HepG2 (cell line): ENCODE data around the gene VWA3A. TPM values are rescaled to one million over a fixed set of nuclear protein-coding genes. Genes with fewer than 3 reads are reported as not detected.

ENCODE experiments used
- ARHGAP35 ChIP-seq: sonication (generic); formaldehyde crosslinking; IDR thresholded peaks from 2 replicates; pipeline ENCODE4 v1.9.0; 2022; ENCODE audit warnings: mild to moderate bottlenecking, inconsistent platforms, moderate library complexity, missing genetic modification reagents, borderline replicate concordance
- CHD2 ChIP-seq: IDR thresholded peaks from 2 replicates; pipeline ENCODE4 v1.6.1; 2011; ENCODE audit warnings: low read depth, low read length, improper control_type of control experiment
- DNMT3B ChIP-seq: conservative IDR thresholded peaks from 2 replicates; pipeline ENCODE4 v1.6.1; 2016; ENCODE audit warnings: missing biosample characterization, control low read depth
- HHEX ChIP-seq: IDR thresholded peaks from 2 replicates; pipeline ENCODE4 v1.6.1; 2016; ENCODE audit warnings: control low read depth
- KLF12 ChIP-seq: sonication (generic); formaldehyde crosslinking; IDR thresholded peaks from 2 replicates; pipeline ENCODE4 v1.4.0; 2020; ENCODE audit warnings: missing genetic modification reagents, borderline replicate concordance
- MED1 ChIP-seq: sonication (generic); formaldehyde crosslinking; IDR thresholded peaks from 2 replicates; pipeline ENCODE4 v1.4.0; 2020; ENCODE audit warnings: missing genetic modification reagents
- SALL1 ChIP-seq: sonication (generic); formaldehyde crosslinking; IDR thresholded peaks from 2 replicates; pipeline ENCODE4 v1.8.0; 2022; ENCODE audit warnings: mild to moderate bottlenecking, missing genetic modification reagents
- SIN3A ChIP-seq: IDR thresholded peaks from 2 replicates; pipeline ENCODE4 v1.6.1; 2011; ENCODE audit warnings: low read depth, mild to moderate bottlenecking, control low read depth, low read length, borderline replicate concordance
- SRSF4 ChIP-seq: fragments of 200-400 bp; formaldehyde crosslinking; IDR thresholded peaks from one replicate; pipeline ENCODE4 v1.6.1; 2018; ENCODE audit warnings: mild to moderate bottlenecking, low read depth, low read length, moderate library complexity; ENCODE audit not compliant: poor library complexity, severe bottlenecking
- TARDBP ChIP-seq: sonication (generic); formaldehyde crosslinking; IDR thresholded peaks from 2 replicates; pipeline ENCODE4 v1.8.0; 2022; ENCODE audit warnings: mild to moderate bottlenecking, missing genetic modification reagents
- TOPORS ChIP-seq: sonication (generic); formaldehyde crosslinking; IDR thresholded peaks from 2 replicates; pipeline ENCODE4 v1.8.0; 2023; ENCODE audit warnings: mild to moderate bottlenecking, missing genetic modification reagents
- ZNF160 ChIP-seq: sonication (generic); formaldehyde crosslinking; IDR thresholded peaks from 2 replicates; pipeline ENCODE4 v1.8.0; 2022; ENCODE audit warnings: mild to moderate bottlenecking, inconsistent platforms, missing genetic modification reagents
- ZNF224 ChIP-seq: sonication (generic); formaldehyde crosslinking; IDR thresholded peaks from 2 replicates; pipeline ENCODE4 v1.5.0; 2020; ENCODE audit warnings: mild to moderate bottlenecking, missing genetic modification reagents
- ZNF232 ChIP-seq: sonication (generic); formaldehyde crosslinking; IDR thresholded peaks from 2 replicates; pipeline ENCODE4 v1.4.0; 2020; ENCODE audit warnings: missing genetic modification reagents, borderline replicate concordance
- ZNF383 ChIP-seq: sonication (generic); formaldehyde crosslinking; IDR thresholded peaks from 2 replicates; pipeline ENCODE4 v1.4.0; 2020; ENCODE audit warnings: missing genetic modification reagents, mild to moderate bottlenecking, borderline replicate concordance
- ZNF501 ChIP-seq: sonication (generic); formaldehyde crosslinking; IDR thresholded peaks from 2 replicates; pipeline ENCODE4 v1.5.1; 2020; ENCODE audit warnings: mild to moderate bottlenecking, moderate library complexity, missing genetic modification reagents
- ZNF562 ChIP-seq: sonication (generic); formaldehyde crosslinking; IDR thresholded peaks from 2 replicates; pipeline ENCODE4 v1.8.0; 2022; ENCODE audit warnings: missing genetic modification reagents, borderline replicate concordance
- ZSCAN22 ChIP-seq: sonication (generic); formaldehyde crosslinking; IDR thresholded peaks from 2 replicates; pipeline ENCODE4 v1.4.0; 2020; ENCODE audit warnings: mild to moderate bottlenecking, missing genetic modification reagents
- polyA plus RNA-seq, 8 experiments: library from polyadenylated mRNA; depleted of rRNA in 3 of 8; stranded (reverse) in 7 of 8; unstranded in 1 of 8; fragments of >200 nt; fragmentation: Illumina TruSeq in 4 of 8; extraction: Trizol in 4 of 8; gene quantifications; 2 replicates each; pipeline versions ENCODE4 v1.2.1 to v1.2.3, GENCODE V29; 2011 to 2016; ENCODE audit warnings: low read depth in 4 of 8, missing spikeins in 1 of 8, mixed read lengths in 1 of 8; ENCODE audit not compliant: insufficient read depth in 1 of 8
- total RNA-seq, 5 experiments: library from RNA; depleted of rRNA; stranded (reverse); fragments of >200 nt; fragmentation: Illumina TruSeq; extraction: Trizol; gene quantifications; 2 replicates each; pipeline ENCODE4 v1.2.3, GENCODE V29; 2016; ENCODE audit warnings: low read depth in 1 of 5
- TF ChIP-seq, protein P1 (sequence below): sonication (generic); formaldehyde crosslinking; IDR thresholded peaks from 2 replicates; pipeline ENCODE4 v1.8.1; 2022; ENCODE audit warnings: mild to moderate bottlenecking, missing genetic modification reagents
- TF ChIP-seq, protein P2 (sequence below): sonication (generic); formaldehyde crosslinking; IDR thresholded peaks from 2 replicates; pipeline ENCODE4 v1.4.0; 2020; ENCODE audit warnings: missing genetic modification reagents, mild to moderate bottlenecking, borderline replicate concordance
- TF ChIP-seq, protein P3 (sequence below): IDR thresholded peaks from 2 replicates; pipeline ENCODE4 v1.6.1; 2016; ENCODE audit warnings: missing compliant biosample characterization, missing genetic modification reagents, borderline replicate concordance
- TF ChIP-seq, protein P4 (sequence below): sonication (generic); formaldehyde crosslinking; IDR thresholded peaks from 2 replicates; pipeline ENCODE4 v1.5.0; 2020; ENCODE audit warnings: mild to moderate bottlenecking, missing genetic modification reagents, moderate library complexity

VWA3A gene
- total and polyA plus RNA-seq, 2 of the 13 experiments (the other 11 are each of a cell fraction or from before 2014, with no cell fraction given), result 0.03 to 0.07 TPM

DNA sequence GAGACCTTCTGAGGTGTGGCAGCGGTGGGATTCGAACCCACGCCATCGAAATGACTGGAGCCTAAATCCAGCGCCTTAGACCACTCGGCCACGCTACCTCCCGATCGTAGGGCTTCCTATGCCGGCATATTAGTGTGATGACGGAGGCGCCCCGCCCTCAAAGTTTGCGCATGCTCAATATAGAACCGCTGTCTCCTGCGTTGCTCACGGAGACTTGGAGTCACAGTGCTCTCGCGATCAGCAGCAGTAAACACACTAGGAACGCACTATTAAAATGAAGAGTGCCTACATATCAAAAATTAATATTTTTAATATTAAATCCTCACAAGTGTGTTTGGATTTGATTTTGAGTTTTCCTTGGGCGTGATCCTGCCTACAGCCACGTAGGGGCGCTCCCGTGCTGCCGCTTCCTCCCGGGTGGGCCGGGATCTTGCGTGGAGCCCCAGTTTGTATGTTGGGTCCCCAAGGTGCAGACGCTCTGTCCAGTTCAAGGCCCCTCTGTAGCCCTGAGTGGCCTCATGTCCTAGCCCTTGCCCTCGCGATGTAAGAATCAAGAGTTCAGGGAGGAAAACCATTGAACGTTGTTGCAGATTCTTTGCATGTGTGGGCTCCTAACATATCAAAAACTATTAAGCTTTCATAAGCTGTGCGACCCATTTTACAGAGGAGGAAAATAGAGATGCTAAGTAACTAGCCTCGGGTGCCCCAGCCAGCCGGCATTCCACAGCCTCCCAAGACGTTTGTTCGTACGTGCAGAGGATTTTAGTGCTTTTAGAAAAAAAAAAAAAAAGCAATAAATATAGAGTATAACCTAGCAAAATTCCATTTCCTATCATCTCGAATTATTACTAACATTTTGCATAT lies 103.6 kb downstream of the VWA3A start (continued):
- TF ChIP-seq CHD2 (peak; percentile 83), MED1 (peak; percentile 90), ZNF224 (peak; percentile 59; the same call in 1 of the 2 replicates), ZSCAN22 (CRISPR knock-in tag) (peak; percentile 39; the same call in 1 of the 2 replicates), SRSF4 (no peak), SIN3A (peak; percentile 32; the same call in 1 of the 2 replicates), DNMT3B (CRISPR knock-in tag) (peak; percentile 90; the same call in 1 of the 2 replicates), KLF12 (CRISPR knock-in tag) (peak; percentile 99), ZNF383 (CRISPR knock-in tag) (peak; percentile 97), ZNF160 (peak; percentile 78; the same call in 1 of the 2 replicates), TOPORS (CRISPR knock-in tag) (peak; percentile 89; the same call in 1 of the 2 replicates), ZNF562 (CRISPR knock-in tag) (no peak), ZNF232 (peak; percentile 45; the same call in 1 of the 2 replicates), HHEX (CRISPR knock-in tag) (0 out of 2 replicates have a peak, but pooled peaks have one; percentile 36), ZNF501 (peak; percentile 97), TARDBP (peak; percentile 98), SALL1 (CRISPR knock-in tag) (peak; percentile 96), ARHGAP35 (CRISPR knock-in tag) (peak; percentile 68; the same call in 1 of the 2 replicates)
- TF ChIP-seq, protein P1, sequence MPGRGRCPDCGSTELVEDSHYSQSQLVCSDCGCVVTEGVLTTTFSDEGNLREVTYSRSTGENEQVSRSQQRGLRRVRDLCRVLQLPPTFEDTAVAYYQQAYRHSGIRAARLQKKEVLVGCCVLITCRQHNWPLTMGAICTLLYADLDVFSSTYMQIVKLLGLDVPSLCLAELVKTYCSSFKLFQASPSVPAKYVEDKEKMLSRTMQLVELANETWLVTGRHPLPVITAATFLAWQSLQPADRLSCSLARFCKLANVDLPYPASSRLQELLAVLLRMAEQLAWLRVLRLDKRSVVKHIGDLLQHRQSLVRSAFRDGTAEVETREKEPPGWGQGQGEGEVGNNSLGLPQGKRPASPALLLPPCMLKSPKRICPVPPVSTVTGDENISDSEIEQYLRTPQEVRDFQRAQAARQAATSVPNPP (CRISPR knock-in tag), result peak; percentile 74; the same call in 1 of the 2 replicates
- TF ChIP-seq, protein P2, sequence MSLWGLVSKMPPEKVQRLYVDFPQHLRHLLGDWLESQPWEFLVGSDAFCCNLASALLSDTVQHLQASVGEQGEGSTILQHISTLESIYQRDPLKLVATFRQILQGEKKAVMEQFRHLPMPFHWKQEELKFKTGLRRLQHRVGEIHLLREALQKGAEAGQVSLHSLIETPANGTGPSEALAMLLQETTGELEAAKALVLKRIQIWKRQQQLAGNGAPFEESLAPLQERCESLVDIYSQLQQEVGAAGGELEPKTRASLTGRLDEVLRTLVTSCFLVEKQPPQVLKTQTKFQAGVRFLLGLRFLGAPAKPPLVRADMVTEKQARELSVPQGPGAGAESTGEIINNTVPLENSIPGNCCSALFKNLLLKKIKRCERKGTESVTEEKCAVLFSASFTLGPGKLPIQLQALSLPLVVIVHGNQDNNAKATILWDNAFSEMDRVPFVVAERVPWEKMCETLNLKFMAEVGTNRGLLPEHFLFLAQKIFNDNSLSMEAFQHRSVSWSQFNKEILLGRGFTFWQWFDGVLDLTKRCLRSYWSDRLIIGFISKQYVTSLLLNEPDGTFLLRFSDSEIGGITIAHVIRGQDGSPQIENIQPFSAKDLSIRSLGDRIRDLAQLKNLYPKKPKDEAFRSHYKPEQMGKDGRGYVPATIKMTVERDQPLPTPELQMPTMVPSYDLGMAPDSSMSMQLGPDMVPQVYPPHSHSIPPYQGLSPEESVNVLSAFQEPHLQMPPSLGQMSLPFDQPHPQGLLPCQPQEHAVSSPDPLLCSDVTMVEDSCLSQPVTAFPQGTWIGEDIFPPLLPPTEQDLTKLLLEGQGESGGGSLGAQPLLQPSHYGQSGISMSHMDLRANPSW (CRISPR knock-in tag), result no peak; the same call in 1 of the 2 replicates
- TF ChIP-seq, protein P3, sequence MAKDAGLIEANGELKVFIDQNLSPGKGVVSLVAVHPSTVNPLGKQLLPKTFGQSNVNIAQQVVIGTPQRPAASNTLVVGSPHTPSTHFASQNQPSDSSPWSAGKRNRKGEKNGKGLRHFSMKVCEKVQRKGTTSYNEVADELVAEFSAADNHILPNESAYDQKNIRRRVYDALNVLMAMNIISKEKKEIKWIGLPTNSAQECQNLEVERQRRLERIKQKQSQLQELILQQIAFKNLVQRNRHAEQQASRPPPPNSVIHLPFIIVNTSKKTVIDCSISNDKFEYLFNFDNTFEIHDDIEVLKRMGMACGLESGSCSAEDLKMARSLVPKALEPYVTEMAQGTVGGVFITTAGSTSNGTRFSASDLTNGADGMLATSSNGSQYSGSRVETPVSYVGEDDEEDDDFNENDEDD, result peak; percentile 26; the same call in 1 of the 2 replicates
- TF ChIP-seq, protein P4, sequence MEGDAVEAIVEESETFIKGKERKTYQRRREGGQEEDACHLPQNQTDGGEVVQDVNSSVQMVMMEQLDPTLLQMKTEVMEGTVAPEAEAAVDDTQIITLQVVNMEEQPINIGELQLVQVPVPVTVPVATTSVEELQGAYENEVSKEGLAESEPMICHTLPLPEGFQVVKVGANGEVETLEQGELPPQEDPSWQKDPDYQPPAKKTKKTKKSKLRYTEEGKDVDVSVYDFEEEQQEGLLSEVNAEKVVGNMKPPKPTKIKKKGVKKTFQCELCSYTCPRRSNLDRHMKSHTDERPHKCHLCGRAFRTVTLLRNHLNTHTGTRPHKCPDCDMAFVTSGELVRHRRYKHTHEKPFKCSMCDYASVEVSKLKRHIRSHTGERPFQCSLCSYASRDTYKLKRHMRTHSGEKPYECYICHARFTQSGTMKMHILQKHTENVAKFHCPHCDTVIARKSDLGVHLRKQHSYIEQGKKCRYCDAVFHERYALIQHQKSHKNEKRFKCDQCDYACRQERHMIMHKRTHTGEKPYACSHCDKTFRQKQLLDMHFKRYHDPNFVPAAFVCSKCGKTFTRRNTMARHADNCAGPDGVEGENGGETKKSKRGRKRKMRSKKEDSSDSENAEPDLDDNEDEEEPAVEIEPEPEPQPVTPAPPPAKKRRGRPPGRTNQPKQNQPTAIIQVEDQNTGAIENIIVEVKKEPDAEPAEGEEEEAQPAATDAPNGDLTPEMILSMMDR (CRISPR knock-in tag), result peak; percentile 87
